Measurements from ENCODE around the gene MARCHF10. TPM values are rescaled to one million over a fixed set of nuclear protein-coding genes. Genes with fewer than 3 reads are reported as not detected.

MARCHF10 gene
- total RNA-seq, 1 donor from 2014 or later = not detected

DNA sequence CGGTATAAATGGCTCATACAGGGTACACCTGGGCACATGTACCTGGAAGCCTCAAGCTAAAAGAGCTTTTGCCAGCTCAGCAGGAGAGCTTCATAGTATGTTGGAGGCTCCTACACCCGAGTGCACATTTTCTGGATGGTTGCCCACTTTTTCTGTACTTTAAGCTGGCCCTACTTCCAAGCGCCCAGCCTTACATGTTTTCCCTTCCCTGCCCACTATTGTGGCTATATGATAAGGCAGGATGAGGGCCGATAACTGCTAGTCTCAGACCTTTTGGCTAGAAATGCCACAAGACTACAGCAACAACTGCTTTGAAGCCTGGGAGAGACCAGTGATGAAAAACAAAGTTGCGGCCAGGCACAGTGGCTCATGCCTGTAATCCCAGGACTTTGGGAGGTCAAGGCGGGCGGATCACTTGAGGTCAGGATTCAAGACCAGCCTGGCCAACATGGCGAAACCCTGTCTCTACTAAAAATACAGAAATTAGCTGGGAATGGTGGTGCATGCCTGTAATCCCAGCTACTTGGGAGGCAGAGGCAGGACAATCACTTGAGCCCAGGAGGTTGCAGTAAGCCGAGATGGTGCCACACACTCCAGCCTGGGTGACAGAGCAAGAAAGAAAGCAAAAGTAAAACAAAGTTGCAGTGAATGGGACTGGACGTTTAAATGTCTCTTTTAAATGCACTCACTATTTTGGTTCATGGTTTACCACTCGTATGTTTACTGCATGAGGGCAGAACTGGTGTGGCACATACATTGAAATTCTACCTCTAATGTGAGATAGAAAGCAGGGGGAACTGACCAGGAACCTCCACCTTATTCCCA lies 14.2 kb upstream of the MARCHF10 start:
- ATAC-seq = peak; percentile 28

DNA sequence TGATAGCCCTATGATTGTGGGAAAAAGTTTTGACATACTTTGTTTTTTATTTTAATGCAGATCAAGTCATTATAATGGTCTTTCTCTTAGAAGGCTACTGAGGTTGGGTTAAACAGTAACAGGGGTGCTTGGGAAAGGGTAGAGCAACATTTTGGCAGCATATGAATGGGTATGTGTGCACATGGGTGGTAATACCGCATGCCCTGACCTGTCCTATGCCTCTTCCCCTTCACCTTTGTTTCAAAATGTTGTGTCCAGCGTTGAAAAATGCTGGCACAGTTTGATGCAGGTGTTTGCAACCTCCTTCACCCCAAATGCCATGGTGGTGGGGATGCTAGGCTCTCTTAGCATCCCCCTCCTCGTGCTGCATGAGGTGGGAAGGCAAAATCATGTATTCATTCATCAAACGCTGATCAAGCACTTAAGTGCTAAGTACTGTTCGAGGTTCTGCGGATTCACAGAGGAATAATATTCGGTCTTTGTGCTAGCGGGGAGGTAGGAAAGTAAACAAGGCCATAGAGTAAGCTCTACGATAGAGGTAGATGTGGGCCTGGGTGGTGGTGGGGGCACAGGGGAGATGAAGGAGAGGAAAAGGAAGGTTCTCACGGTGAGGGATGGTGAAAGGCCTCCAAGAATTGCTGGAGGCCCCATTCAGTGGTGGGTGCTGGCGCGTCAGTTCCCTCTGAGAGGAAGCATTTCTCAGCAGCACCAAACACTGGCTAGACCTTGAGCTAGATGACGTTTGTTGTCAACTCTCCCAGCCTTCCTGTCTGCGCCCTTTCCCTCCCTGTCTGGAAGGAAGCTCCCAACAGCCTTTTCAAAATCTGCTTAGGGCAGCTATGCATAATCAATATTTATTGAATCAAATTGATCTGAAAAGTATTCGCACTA lies 13.3 kb upstream of the MARCHF10 start:
- ATAC-seq = peak; percentile 18
- no peak for DNase-seq (ENCODE audit: low spot score)

More for the DNA sequence above, 14.2 kb upstream of the MARCHF10 start:
- no peak for DNase-seq (ENCODE audit: low spot score)

DNA sequence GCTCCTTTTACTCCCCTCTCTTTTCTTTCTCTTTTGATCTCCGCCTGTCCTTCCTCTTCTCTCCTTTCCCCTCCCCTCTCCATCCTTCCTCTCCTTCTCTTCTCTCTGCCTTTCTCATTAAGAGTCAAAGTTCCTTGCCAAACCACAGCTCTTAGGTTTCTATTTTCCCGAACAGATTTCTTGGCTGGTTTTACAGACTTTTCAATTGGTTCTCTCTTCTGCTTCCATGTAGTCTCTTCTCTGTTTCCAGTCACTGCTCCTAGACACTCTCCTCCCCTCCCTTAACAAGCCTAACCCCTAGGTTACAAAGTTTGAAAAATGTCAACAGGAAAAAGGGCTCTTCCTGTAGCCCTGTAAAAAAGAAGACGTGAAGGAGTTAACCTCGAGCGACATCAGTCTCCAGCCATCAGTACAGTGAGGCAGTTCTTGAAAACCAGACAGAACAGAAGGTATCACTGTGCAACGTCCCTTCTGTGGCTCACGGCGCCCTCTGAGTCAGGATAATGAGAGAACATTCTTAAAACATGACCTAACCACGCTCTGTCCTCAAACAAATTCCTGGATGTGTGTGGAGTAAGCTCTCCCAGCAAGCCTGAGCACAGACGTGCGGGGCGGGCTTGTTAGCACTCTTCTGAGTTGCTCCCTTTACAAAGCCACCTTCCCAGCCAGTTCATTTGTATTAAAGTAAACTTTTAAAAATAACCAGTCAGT lies 11.6 kb upstream of the MARCHF10 start:
- DNase-seq (ENCODE audit: low spot score) (no peak), ATAC-seq (peak; percentile 54)

DNA sequence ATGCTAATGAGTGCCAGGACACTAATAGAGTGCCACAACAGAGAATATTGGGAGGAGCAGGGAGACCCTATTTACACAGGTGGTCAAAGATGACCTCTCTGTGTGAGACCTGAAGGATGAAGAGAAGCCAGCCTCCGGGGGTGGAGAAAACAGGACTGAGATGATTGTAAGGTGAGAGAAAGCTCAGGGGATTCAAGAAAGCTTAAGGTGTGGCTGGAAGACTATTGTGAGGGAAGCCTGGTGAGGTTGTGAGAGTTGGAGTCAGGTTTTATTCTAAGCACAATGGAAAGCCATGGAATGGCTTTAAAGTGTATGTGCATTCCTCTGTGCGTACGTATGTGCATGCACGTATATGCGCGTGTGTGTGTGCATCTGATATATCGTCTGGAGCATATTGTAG lies 10.4 kb upstream of the MARCHF10 start:
- ATAC-seq (no peak), DNase-seq (ENCODE audit: low spot score) (no peak)

DNA sequence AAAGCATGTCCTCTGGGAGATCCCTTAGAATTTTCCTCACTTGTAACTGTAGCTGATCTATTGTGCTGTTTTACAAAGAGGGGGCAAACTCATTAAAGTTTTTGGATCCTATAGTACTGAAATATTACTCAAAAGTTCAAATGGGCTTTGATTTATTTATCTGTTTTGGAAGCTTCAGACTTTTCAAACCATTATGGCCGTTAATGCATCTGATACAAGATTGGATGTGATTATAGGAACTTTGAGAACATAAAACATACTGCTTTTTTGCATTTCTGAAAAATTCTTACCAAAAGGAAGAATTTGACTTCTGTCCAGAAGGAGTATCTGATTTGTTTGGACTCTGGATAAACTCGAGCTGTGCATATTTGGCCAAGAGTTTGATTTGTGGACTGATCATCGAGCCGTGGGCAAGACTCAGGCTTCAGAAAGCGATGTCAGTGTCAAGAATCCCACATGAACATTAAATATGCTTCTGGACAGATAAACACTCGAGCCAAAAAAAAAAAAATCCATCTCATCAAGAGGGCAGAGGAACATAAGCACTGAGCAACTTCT lies 8.2 kb upstream of the MARCHF10 start:
- DNase-seq (ENCODE audit: low spot score) (no peak), ATAC-seq (no peak)

DNA sequence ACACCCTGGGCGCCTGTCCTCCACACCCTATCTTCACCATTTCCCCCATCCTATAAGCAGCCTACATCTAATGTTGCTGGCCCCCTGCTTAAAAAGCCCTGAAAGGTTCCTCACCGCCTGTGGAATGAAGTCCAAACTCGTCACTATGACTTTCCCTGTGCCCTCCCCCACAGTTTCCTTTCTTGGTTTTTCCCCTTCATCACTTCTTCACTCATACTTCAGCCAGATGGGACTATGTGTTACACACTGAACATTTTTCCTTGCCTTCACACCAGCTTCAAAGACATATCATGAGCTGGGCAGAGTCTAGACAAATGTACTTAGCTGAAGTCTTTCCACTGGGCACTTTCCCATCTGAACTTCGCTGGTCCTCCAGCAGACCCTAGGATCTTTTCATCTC lies 1.5 kb upstream of the MARCHF10 start:
- DNase-seq (ENCODE audit: low spot score) = no peak
- no peak for ATAC-seq

DNA sequence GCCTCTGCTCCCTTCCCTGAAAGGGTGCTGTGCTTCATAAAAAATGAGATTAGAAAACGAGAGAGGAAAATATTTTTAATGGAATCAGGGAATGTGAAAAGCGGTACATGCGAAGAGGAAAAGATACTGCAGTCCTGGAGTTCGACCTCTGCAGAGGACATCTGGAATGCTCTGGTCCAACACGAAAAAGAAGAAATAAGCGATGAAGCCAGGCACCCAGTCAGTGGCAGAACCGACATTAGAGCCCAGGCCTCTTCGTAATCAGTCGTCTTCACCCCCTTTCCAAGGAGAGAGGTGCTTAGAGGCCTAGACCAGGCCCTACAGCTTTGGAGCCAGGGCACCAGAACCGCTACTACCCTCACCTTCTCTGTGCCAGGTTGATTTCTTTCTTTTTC lies 459 bp upstream of the MARCHF10 start:
- DNase-seq (ENCODE audit: low spot score) (no peak), ATAC-seq (no peak)

DNA sequence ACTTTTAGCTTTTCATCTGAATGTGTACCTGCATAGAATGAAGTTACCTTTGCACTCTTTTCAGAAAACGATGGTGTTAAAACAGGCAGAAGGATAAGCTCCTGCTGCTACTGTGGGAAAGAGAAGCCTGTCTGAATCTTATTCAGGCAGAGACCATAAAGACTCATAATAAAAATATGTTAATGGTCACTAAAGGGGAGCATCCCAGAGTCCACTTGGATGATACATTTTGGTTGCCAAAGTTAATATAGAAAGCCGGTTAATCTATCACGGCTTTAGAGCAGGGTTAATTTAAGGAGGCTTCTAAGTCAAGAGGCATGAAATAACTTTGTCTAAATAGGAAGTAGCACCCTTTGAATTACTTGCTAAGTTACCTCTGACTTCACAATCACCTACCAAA lies 2.9 kb downstream of the MARCHF10 start:
- ATAC-seq = no peak

DNA sequence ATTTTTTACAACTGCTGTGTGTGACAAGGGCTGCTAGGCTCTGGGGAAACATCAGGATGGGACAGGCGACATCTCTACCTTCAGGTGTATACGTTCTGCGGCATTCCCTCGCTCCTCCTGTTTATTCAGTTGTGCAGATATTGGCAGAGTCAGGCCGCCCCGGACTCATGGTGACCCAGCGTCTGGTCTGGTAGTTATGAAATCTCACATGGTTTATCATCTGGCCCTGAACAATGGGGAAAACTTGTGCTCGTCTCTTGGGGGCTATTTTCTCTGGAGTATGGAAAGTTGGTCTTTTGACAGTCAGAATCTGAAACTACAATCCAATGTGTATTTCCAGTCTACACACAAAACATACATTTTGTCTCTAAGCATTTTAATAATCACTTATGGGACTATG lies 3.3 kb downstream of the MARCHF10 start:
- ATAC-seq (no peak), DNase-seq (ENCODE audit: low spot score) (no peak)

More for the DNA sequence above, 2.9 kb downstream of the MARCHF10 start:
- no peak for DNase-seq (ENCODE audit: low spot score)

DNA sequence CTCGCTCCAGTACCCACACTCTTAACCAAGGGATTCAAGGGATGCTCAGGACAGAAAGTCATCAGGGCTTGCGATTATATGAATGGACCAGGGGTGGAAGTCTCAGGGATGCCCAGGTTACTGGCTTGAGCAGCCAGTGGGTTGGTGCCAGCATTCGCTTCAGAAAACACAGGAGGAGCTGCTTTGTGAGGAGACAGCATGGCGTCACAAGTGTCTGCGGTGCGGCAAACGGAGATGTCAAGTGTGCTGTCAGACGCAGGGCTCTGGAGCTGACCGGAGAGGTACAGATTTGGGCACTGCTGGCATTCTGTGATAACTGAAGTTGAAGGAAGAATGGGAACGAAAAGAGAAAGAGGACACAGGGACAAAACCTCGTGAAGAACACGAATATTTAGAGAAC lies 4.1 kb downstream of the MARCHF10 start:
- DNase-seq (ENCODE audit: low spot score) = no peak
- no peak for ATAC-seq

DNA sequence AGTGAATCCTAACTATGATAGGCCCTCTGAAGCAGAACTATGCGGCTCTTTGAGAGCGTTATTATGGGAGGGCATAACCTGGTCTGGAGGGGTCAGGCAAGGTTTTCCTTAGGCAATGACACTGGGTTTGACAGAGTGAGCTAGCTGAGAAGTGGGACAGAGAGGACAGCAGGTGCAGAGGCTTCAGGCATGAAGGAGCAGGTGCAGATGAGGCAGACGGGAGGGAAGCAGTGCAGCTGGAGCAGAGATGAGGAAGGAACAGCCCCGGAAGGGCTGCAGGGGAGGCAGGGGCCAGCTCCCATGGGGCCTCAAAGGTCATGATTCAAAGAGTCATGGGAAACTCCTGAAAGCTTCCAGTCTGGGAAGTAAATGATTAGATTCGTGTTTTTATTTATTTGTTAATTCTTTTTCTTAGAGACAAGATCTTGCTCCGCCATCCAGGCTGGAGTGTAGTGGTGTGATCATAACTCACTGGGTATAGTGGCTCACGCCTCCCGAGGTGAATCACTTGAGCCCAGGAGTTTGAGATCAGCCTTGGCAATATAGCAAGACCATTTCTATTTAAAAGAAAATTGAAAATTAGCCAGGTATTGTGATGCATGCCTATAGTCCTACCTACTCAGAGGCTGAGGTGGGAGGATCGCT lies 5.4 kb downstream of the MARCHF10 start:
- DNase-seq (ENCODE audit: low spot score) (no peak), ATAC-seq (no peak)

DNA sequence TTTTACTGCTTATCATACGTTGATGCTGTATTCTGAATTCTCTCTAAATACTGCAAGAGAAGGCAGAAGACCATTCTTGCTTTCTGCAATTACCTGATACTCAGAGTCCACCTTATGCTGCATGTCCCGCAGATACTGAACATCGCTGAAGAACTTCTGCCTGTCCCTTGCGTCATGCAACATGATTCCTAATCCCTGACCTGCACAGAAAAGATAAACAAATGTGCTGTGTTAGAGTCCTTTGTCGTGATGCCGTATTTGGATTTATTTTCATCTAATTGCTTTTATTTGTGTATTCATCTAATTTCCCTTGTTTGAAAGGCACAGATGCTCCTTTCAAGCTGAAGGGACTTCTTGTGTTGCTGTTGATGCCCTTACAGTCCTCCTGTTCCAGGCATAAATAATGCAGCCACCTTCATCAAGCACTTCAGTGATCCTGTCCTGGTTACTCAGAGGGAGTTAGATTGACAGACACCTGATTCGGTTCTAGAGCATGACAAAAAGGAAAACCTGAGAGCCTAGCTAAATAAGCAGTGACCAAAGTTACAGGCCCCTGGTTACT lies 6.5 kb downstream of the MARCHF10 start:
- no peak for ATAC-seq
- no peak for DNase-seq (ENCODE audit: low spot score)

DNA sequence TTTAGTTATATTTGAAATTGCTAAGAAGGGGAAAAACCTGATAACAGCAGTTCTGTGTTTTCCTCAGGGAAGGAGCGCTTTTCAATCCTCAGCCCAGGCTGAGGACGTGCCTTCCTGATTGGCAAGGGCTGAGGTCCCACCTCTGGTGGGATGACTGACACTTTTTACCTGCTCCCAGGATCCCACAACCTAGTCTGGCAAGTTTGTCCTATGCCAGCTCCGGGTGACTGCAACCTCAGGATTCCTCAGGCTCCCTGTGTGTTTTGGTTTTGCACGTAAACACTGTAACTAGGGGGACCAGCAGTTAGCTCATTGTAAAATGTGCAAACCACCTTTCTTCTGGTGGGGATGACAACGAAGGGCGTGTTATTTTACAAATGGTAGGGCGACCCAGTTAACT lies 7.5 kb downstream of the MARCHF10 start:
- DNase-seq (ENCODE audit: low spot score) = no peak
- no peak for ATAC-seq

DNA sequence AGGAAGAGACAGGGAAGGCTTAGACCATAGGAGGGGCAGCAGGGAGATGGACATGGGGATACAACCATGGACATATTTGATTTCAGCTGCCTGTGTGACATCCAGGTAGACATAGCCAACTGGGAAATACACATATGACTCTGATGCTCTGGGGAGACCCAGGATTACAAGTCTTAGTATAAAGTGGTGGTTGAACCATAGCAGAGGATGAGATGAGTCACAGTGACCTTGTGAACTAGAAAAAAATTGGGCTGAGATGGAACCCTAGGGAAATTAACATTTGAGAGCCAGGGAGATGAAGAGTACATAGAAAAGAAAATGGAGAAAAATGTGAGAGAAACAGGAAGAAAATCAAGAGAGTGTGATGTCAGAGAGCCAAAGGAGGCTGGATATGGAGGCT lies 10.2 kb downstream of the MARCHF10 start:
- DNase-seq (ENCODE audit: low spot score) (no peak), ATAC-seq (no peak)

DNA sequence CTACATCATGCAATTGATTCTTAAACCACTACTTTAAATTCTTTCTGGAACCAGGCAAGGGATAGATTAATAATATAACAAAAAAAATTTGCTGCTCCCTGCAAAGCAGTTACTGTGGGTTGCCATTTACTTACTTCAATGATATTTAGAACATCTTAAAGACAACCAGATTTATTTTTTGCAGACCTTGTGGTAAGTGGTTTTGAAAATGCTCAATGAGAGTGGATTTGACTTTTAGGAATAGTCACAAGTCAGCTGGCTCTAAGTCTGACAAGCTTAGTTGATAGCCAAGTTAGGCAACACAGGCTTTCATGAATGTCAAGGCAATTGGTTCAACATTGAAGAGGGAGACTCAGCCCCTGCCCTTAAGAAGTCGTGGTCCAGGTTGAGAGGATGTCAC lies 11.8 kb downstream of the MARCHF10 start:
- no peak for ATAC-seq
- DNase-seq (ENCODE audit: low spot score) = no peak

DNA sequence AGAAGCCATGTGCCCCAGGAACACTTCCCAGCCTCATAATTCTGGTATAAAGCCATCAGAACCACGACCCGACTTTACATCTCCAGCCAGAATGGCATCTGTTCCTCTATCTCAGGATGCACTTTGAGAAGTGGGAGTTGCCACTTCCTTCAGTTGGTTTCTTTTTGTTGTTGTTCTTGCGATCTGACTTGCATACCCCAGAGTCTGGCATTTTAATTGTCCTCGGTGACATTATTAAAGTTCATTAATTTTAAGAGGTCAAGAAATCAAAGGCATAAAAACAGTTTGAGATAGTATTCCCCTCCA lies 13.5 kb downstream of the MARCHF10 start:
- ATAC-seq (no peak), DNase-seq (ENCODE audit: low spot score) (no peak)

DNA sequence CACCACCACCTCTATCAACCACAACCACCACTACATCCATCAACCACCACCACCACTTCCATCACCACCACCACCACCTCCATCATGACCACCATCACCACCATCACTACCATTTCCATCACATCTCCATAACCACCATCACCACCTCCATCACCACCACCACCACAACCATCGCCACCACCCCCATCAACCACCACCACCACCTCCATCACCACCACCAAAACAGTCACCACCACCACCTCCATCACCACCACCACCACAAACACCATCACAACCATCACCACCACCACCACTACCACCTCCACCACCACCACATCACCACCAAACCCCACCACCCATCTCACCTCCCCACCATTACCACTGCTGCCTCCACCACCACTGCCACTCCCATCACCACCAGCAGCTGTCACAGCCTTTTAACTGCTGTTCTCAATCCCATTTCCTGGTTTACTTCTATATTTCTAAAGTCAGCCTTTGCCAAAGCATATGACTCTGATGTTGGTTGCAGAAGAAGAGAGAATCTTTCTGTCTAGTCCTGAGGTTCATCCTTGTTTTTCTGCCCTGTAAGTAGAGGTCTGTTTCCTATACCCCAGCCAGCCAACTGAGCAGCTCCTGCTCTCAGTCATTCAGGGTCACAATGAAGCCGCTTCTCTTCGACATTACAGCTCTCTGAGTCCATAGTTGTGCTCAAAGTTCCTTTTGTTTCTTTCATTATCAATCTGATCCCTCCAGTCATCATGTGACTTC lies 14.0 kb downstream of the MARCHF10 start:
- ATAC-seq (no peak), DNase-seq (ENCODE audit: low spot score) (no peak)

DNA sequence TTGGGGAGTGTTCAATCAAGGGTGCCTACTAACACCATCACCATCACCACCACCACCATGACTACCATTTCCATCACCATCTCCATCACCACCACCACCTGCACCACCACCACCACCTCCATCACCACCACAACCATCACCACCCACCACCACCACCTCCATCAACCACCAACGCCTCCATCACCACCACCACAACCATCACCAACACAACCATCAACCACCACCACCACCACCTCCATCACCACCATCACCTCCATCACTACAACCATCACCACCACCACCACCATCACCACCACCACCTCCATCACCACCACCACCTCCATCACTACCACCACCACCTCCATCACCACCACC lies 15.7 kb downstream of the MARCHF10 start:
- ATAC-seq = no peak
- peak; percentile 6 for DNase-seq (ENCODE audit: low spot score)

DNA sequence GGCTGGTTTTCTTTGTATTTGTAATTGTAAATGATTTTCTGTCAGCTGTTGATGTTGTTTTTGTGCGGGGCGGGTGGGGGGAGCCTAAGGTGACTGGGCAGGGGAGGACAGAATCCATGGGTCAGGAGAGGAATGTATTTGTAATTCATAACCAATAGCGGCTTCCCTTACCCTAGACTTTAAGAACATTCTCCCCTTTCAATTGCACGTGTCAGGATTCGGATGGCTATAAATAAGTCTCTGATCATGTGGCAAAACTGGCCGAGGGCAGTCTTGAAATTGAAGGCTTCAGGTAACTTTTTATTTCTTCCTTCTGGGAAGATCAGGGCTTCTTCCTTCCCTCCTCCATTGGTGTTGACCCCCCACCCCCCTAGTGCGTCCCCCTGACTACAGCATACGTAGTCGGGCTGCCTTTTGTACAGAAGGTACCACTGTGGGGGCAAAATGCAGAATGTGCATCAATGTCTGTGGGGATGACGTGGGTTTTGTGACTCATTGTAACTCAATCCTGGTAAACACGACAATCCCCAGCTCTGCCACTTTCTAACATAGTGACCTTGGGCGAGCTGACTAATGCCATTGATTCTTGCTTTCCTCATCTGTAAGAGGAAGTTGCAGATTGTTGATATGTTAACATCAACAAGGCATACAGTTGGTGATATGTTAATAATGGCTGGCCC lies 16.2 kb downstream of the MARCHF10 start:
- no peak for ATAC-seq
- DNase-seq (ENCODE audit: low spot score) = no peak

Data from left lobe of liver (tissue), 2 donors.